SK-N-SH treated with all-trans-retinoic acid at 6 μM for 48 hours (cell line): ENCODE results near the gene ZBTB49.

Source experiments
- ATAC-seq: fragments of 200-7000 bp; cut with Tn5 transposase; 3 replicates; pipeline ENCODE4 v1.9.1; 2020; ENCODE audit warnings: mild to moderate bottlenecking, moderate library complexity
- ARNTL ChIP-seq: fragments of 450-650 bp; formaldehyde crosslinking; IDR thresholded peaks from 2 replicates; pipeline ENCODE4 v1.5.0; 2020; ENCODE audit warnings: low read depth, mild to moderate bottlenecking, moderate library complexity, borderline replicate concordance
- BACH2 ChIP-seq: fragments of 250-450 bp; sonication (Bioruptor Pico); IDR thresholded peaks from 2 replicates; pipeline ENCODE4 v1.9.0; 2021; ENCODE audit warnings: mild to moderate bottlenecking, borderline replicate concordance
- CSDC2 ChIP-seq: fragments of 250-450 bp; sonication (Bioruptor Pico); IDR thresholded peaks from 2 replicates; pipeline ENCODE4 v1.5.0; 2020; ENCODE audit warnings: mild to moderate bottlenecking, moderate library complexity
- ESRRG ChIP-seq: fragments of 250-450 bp; sonication (Bioruptor Pico); IDR thresholded peaks from 2 replicates; pipeline ENCODE4 v1.6.1; 2021; ENCODE audit warnings: mild to moderate bottlenecking
- GLIS3 ChIP-seq: fragments of 250-450 bp; sonication (Bioruptor Pico); IDR thresholded peaks from 2 replicates; pipeline ENCODE4 v1.5.0; 2020; ENCODE audit warnings: mild to moderate bottlenecking, moderate library complexity
- ISL1 ChIP-seq: fragments of 250-450 bp; sonication (Bioruptor Pico); IDR thresholded peaks from 2 replicates; pipeline ENCODE4 v2.1.2; 2022; ENCODE audit warnings: mild to moderate bottlenecking, moderate library complexity
- PPARA ChIP-seq: fragments of 250-450 bp; sonication (Bioruptor Pico); IDR thresholded peaks from 2 replicates; pipeline ENCODE4 v1.5.0; 2020; ENCODE audit warnings: mild to moderate bottlenecking, borderline replicate concordance
- RARB ChIP-seq: fragments of 250-450 bp; sonication (Bioruptor Pico); IDR thresholded peaks from 2 replicates; pipeline ENCODE4 v1.8.0; 2021; ENCODE audit warnings: mild to moderate bottlenecking, moderate library complexity
- TCF4 ChIP-seq: fragments of 250-450 bp; sonication (Bioruptor Pico); IDR thresholded peaks from 2 replicates; pipeline ENCODE4 v1.8.0; 2021; ENCODE audit warnings: mild to moderate bottlenecking, moderate library complexity, borderline replicate concordance
- TSHZ2 ChIP-seq: fragments of 250-450 bp; sonication (Bioruptor Pico); IDR thresholded peaks from 2 replicates; pipeline ENCODE4 v1.5.0; 2020; ENCODE audit warnings: mild to moderate bottlenecking, moderate library complexity
- ZFP30 ChIP-seq: fragments of 450-650 bp; formaldehyde crosslinking; IDR thresholded peaks from 2 replicates; pipeline ENCODE4 v1.5.0; 2022; ENCODE audit warnings: mild to moderate bottlenecking, moderate library complexity
- ZNF565 ChIP-seq: fragments of 450-650 bp; formaldehyde crosslinking; conservative IDR thresholded peaks from 2 replicates; pipeline ENCODE4 v1.5.0; 2020; ENCODE audit warnings: low read depth, mild to moderate bottlenecking, moderate library complexity
- TF ChIP-seq, protein P1 (sequence below): fragments of 250-450 bp; sonication (Bioruptor Pico); IDR thresholded peaks from 2 replicates; pipeline ENCODE4 v1.5.1; 2021; ENCODE audit warnings: mild to moderate bottlenecking, moderate library complexity
- TF ChIP-seq, protein P2 (sequence below): fragments of 250-450 bp; sonication (Bioruptor Pico); IDR thresholded peaks from 2 replicates; pipeline ENCODE4 v1.8.0; 2020; ENCODE audit warnings: mild to moderate bottlenecking, moderate library complexity, borderline replicate concordance
- TF ChIP-seq, protein P3 (sequence below): fragments of 250-450 bp; sonication (Bioruptor Pico); IDR thresholded peaks from 2 replicates; pipeline ENCODE4 v1.5.1; 2020; ENCODE audit warnings: low read depth, mild to moderate bottlenecking, moderate library complexity

ZBTB49 gene

DNA sequence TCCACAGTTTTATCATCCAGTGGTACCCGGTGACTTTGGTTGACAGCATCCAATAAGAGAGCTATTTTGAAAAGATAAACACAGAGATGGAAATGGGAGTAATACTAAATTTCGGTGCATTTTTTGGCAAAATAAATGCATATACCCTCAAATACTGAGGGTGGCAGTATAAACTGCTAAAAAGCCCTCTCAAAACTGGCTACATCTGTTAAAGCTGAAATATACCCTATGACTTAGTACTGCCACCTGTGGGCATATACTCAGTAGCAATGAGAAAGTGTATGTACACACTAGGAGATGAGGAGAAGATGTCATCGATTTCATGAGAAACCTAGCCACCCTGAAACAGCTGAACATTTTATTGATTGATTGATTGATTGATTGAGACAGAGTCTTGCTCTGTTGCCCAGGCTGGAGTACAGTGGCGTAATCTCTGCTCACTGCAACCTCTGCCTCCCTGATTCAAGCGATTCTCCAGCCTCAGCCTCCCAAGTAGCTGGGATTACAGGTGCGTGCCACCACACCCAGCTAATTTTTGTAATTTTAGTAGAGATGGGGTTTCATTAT, 29.8 kb upstream of the ZBTB49 start:
- TF ChIP-seq TSHZ2 (CRISPR knock-in tag) = no peak
- TF ChIP-seq PPARA = no peak
- TF ChIP-seq ARNTL (CRISPR knock-in tag) = no peak
- TF ChIP-seq, protein P1, sequence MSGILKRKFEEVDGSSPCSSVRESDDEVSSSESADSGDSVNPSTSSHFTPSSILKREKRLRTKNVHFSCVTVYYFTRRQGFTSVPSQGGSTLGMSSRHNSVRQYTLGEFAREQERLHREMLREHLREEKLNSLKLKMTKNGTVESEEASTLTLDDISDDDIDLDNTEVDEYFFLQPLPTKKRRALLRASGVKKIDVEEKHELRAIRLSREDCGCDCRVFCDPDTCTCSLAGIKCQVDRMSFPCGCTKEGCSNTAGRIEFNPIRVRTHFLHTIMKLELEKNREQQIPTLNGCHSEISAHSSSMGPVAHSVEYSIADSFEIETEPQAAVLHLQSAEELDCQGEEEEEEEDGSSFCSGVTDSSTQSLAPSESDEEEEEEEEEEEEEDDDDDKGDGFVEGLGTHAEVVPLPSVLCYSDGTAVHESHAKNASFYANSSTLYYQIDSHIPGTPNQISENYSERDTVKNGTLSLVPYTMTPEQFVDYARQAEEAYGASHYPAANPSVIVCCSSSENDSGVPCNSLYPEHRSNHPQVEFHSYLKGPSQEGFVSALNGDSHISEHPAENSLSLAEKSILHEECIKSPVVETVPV (CRISPR knock-in tag) = no peak
- TF ChIP-seq, protein P2, sequence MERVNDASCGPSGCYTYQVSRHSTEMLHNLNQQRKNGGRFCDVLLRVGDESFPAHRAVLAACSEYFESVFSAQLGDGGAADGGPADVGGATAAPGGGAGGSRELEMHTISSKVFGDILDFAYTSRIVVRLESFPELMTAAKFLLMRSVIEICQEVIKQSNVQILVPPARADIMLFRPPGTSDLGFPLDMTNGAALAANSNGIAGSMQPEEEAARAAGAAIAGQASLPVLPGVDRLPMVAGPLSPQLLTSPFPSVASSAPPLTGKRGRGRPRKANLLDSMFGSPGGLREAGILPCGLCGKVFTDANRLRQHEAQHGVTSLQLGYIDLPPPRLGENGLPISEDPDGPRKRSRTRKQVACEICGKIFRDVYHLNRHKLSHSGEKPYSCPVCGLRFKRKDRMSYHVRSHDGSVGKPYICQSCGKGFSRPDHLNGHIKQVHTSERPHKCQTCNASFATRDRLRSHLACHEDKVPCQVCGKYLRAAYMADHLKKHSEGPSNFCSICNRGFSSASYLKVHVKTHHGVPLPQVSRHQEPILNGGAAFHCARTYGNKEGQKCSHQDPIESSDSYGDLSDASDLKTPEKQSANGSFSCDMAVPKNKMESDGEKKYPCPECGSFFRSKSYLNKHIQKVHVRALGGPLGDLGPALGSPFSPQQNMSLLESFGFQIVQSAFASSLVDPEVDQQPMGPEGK (CRISPR knock-in tag) = no peak
- no peak for TF ChIP-seq ISL1 (CRISPR knock-in tag)
- no peak for TF ChIP-seq RARB
- no peak for TF ChIP-seq GLIS3 (CRISPR knock-in tag)
- TF ChIP-seq, protein P3, sequence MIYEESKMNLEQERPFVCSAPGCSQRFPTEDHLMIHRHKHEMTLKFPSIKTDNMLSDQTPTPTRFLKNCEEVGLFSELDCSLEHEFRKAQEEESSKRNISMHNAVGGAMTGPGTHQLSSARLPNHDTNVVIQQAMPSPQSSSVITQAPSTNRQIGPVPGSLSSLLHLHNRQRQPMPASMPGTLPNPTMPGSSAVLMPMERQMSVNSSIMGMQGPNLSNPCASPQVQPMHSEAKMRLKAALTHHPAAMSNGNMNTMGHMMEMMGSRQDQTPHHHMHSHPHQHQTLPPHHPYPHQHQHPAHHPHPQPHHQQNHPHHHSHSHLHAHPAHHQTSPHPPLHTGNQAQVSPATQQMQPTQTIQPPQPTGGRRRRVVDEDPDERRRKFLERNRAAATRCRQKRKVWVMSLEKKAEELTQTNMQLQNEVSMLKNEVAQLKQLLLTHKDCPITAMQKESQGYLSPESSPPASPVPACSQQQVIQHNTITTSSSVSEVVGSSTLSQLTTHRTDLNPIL (CRISPR knock-in tag) = no peak
- ATAC-seq = peak; percentile 97

DNA sequence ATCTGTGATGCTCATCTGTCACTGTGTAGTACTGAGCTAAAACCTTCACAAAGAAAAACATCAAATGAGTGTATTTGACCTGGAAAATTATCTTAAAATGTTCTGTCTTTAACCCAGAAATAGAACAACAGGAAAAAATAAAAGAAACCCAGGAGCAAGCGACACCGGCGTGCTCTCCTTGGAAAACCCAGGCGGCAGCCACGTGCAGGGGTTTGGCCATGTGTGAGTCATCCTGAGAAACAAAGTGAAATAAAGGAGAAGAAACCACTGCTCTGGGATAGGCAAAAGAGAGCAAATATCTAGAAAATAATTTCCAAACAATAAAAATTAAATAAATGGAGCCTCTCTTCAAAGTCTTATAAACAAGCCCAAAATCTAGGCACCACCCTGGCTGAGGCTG, 22.1 kb upstream of the ZBTB49 start:
- no peak for ATAC-seq
- TF ChIP-seq BACH2 (CRISPR knock-in tag) = no peak
- TF ChIP-seq, protein P2 (CRISPR knock-in tag) = no peak
- TF ChIP-seq, protein P1 (CRISPR knock-in tag) = no peak
- no peak for TF ChIP-seq ESRRG (CRISPR knock-in tag)
- no peak for TF ChIP-seq ARNTL (CRISPR knock-in tag)
- no peak for TF ChIP-seq TSHZ2 (CRISPR knock-in tag)
- TF ChIP-seq TCF4 (CRISPR knock-in tag) = no peak
- no peak for TF ChIP-seq RARB

DNA sequence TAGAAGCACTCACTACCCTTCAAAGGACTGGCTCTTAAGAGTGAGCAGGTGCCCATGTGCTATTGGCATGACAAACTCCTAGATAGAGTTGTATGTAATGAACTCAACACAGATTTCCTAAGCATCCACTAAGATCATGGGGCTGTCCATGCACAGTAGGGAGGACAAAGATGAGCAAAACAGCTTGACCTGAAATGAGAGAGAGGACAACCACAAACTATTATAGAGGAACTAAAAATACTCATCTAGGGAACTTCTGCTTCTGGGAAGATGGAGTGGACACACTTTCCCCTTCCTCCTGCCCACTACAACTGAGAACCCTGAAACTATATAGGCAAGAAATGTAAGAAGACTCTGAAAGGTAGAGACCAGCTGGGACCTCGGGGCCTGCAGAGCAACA, 21.3 kb upstream of the ZBTB49 start:
- ATAC-seq = no peak
- TF ChIP-seq ZNF565 (CRISPR knock-in tag) (no peak), CSDC2 (CRISPR knock-in tag) (no peak), ZFP30 (no peak), PPARA (no peak), ARNTL (CRISPR knock-in tag) (no peak), TSHZ2 (CRISPR knock-in tag) (no peak)
- TF ChIP-seq, protein P1 (CRISPR knock-in tag) = no peak
